Panc1 (cell line): ENCODE data around the gene ATG10.

Experiments used
- SIN3A ChIP-seq: IDR thresholded peaks from 2 replicates; pipeline ENCODE4 v1.6.1; 2012; ENCODE audit warnings: low read depth, mild to moderate bottlenecking, low read length, moderate library complexity, borderline replicate concordance; ENCODE audit not compliant: insufficient read depth
- TF ChIP-seq, protein P1 (sequence below): fragments of 450-650 bp; IDR thresholded peaks from 2 replicates; pipeline ENCODE4 v1.5.1; 2017; ENCODE audit warnings: mild to moderate bottlenecking
- TF ChIP-seq, protein P2 (sequence below), 2 experiments: IDR thresholded peaks; 2 replicates each; pipeline ENCODE4 v1.6.1; 2011 to 2012; ENCODE audit warnings: low read depth in 2 of 2, control low read depth in 1 of 2, low read length in 1 of 2, mild to moderate bottlenecking in 1 of 2, moderate library complexity in 1 of 2; ENCODE audit not compliant: insufficient read depth in 1 of 2

DNA sequence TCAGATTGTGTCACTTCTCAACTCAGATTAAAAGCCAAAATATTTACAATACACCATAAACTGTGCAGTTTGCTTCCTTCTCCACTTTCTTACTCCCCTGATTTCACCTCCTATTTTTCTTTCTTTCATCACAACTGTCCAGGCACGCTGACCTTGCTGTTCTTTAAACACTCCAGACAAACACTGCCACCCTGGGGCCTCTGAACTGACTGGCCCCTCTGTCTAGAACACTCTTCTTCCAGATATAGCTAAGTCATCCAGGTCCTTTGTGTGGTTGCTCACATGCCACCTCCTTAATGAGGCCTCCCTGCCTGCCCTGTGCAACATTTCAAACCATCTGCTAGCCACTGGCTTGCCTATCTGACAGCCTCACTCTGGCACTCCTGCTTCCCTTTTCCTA, 46.6 kb downstream of the ATG10 start:
- TF ChIP-seq, protein P1, sequence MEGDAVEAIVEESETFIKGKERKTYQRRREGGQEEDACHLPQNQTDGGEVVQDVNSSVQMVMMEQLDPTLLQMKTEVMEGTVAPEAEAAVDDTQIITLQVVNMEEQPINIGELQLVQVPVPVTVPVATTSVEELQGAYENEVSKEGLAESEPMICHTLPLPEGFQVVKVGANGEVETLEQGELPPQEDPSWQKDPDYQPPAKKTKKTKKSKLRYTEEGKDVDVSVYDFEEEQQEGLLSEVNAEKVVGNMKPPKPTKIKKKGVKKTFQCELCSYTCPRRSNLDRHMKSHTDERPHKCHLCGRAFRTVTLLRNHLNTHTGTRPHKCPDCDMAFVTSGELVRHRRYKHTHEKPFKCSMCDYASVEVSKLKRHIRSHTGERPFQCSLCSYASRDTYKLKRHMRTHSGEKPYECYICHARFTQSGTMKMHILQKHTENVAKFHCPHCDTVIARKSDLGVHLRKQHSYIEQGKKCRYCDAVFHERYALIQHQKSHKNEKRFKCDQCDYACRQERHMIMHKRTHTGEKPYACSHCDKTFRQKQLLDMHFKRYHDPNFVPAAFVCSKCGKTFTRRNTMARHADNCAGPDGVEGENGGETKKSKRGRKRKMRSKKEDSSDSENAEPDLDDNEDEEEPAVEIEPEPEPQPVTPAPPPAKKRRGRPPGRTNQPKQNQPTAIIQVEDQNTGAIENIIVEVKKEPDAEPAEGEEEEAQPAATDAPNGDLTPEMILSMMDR, result no peak
- TF ChIP-seq, protein P2, sequence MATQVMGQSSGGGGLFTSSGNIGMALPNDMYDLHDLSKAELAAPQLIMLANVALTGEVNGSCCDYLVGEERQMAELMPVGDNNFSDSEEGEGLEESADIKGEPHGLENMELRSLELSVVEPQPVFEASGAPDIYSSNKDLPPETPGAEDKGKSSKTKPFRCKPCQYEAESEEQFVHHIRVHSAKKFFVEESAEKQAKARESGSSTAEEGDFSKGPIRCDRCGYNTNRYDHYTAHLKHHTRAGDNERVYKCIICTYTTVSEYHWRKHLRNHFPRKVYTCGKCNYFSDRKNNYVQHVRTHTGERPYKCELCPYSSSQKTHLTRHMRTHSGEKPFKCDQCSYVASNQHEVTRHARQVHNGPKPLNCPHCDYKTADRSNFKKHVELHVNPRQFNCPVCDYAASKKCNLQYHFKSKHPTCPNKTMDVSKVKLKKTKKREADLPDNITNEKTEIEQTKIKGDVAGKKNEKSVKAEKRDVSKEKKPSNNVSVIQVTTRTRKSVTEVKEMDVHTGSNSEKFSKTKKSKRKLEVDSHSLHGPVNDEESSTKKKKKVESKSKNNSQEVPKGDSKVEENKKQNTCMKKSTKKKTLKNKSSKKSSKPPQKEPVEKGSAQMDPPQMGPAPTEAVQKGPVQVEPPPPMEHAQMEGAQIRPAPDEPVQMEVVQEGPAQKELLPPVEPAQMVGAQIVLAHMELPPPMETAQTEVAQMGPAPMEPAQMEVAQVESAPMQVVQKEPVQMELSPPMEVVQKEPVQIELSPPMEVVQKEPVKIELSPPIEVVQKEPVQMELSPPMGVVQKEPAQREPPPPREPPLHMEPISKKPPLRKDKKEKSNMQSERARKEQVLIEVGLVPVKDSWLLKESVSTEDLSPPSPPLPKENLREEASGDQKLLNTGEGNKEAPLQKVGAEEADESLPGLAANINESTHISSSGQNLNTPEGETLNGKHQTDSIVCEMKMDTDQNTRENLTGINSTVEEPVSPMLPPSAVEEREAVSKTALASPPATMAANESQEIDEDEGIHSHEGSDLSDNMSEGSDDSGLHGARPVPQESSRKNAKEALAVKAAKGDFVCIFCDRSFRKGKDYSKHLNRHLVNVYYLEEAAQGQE (IDR thresholded peaks at IDR 0.05; ENCODE audit: insufficient read depth in 1 of 2, low read depth in 2 of 2, low read length in 1 of 2), result no peak
- no peak for TF ChIP-seq SIN3A
